H1 (cell line): ENCODE measurements around the gene PLEKHO1.

Experiments used
- POLR2A ChIP-seq, 2 experiments: IDR thresholded peaks; 1 replicate in 1 of 2; 2 replicates in 1 of 2; pipeline ENCODE4 v1.6.1; 2011; ENCODE audit warnings: low read depth in 2 of 2, low read length in 2 of 2, mild to moderate bottlenecking in 2 of 2; ENCODE audit errors: control extremely low read depth in 1 of 2
- TF ChIP-seq, protein P1 (sequence below), 3 experiments: IDR thresholded peaks; 1 replicate in 2 of 3; 2 replicates in 1 of 3; pipeline versions ENCODE4 v1.5.1 to v1.6.1; 2011; ENCODE audit warnings: low read length in 3 of 3, mild to moderate bottlenecking in 3 of 3, inconsistent platforms in 2 of 3, low read depth in 1 of 3, moderate library complexity in 1 of 3; ENCODE audit not compliant: insufficient read depth in 1 of 3; ENCODE audit errors: control extremely low read depth in 1 of 3

DNA sequence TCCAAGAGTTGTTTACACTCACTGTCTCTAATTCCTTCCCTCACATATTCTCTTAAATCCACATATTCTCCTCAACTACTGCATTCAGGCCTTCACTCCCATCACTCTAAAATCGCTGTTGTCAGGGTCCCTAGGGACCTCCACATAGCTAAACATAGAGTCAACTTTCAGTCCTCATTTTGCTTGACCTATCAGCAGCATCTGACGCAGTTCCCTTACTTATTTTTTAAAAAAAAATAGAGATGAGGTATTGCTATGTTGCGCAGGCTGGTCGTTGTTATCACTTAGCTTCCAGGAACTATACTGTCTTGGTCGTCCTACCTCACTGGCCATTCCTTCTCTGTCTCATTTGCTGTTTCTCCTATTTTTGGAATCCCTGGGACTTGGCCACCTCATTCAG lies 11.7 kb upstream of the PLEKHO1 start:
- TF ChIP-seq, protein P1, sequence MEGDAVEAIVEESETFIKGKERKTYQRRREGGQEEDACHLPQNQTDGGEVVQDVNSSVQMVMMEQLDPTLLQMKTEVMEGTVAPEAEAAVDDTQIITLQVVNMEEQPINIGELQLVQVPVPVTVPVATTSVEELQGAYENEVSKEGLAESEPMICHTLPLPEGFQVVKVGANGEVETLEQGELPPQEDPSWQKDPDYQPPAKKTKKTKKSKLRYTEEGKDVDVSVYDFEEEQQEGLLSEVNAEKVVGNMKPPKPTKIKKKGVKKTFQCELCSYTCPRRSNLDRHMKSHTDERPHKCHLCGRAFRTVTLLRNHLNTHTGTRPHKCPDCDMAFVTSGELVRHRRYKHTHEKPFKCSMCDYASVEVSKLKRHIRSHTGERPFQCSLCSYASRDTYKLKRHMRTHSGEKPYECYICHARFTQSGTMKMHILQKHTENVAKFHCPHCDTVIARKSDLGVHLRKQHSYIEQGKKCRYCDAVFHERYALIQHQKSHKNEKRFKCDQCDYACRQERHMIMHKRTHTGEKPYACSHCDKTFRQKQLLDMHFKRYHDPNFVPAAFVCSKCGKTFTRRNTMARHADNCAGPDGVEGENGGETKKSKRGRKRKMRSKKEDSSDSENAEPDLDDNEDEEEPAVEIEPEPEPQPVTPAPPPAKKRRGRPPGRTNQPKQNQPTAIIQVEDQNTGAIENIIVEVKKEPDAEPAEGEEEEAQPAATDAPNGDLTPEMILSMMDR (IDR thresholded peaks at IDR 0.05; ENCODE audit: control extremely low read depth in 1 of 3, insufficient read depth in 1 of 3, low read depth in 1 of 3, low read length in 3 of 3), result no peak
- no peak for TF ChIP-seq POLR2A (IDR thresholded peaks at IDR 0.05; ENCODE audit: control extremely low read depth in 1 of 2, low read depth in 2 of 2, low read length in 2 of 2)
